Endometrial microvascular endothelial cells (primary cell): ENCODE data around the gene CCDC24. TPM values are rescaled to one million over a fixed set of nuclear protein-coding genes. Genes with fewer than 3 reads are reported as not detected.

Source experiments
- in situ Hi-C: cut with HindIII; loops from 2 replicates; pipeline ENCODE4 v1.10.0; 2017; ENCODE audit warnings: low sequenced_read_pairs, low pct_unique_long_range_greater_than_20kb; ENCODE audit errors: inconsistent ontology term
- total RNA-seq: library from RNA; depleted of rRNA; stranded (reverse); fragments of >200 nt; gene quantifications from one replicate; pipeline ENCODE4 v1.2.3, GENCODE V29; 2015; ENCODE audit errors: inconsistent ontology term

CCDC24 gene
- total RNA-seq, 1 donor from 2014 or later = 1.3 TPM

DNA sequence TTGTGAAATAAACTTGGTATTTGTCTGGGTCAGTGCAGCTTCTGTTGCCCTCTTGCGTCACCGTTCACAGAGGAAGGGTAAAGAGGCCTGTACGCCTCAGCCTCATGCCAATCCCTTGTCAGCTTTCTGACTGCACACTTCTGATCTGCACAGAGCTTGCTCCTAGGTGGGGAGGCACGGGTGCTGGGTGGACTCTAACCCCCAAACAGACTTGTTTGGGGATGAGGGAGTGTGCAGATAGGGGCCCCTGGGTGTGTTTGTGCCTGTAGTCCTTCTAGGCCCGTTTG, 13.2 kb upstream of the CCDC24 start:
- in situ Hi-C loops = no loop called here

DNA sequence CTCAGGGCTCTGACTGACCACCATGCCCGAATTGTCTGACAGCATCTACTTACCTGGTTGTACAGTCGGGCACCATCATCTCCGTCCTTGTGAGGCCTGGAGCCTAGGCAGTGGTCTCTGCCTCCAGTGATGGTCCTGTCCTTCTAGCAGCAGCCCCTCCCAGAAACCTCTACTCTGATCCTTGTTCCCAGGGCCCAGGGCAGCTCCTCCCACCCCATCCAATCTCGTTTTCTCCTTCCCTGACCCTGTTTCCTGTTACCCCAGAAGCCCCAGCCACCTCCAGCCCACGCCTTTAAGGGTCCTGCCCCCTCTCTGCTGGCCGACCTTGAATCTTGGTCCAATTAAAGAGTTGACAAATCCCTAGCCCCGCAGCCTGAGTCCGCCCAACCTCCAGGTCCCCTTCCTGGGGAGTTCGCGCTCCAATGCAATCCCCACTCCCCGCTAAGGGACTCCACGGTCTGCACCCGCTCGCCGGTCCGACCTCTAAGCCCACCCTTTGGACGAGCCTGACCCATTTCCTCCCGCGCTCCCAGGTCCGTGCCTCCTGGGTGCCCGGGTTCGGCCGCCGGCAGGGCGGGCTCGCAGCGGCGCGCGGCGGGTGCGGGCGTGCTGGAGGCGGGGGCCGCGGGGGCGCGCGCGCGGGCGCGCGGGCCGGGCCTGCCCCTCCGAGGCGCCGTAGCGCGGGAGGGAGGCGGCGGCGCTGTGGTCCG, 12.7 kb upstream of the CCDC24 start, which contains the start of gene B4GALT2:
Gene B4GALT2, plus strand, starts transcription at position 660 of the 710 bp plus-strand sequence. CDS start 1,951 bp downstream, outside the sequence.
- in situ Hi-C loops = no loop called here

DNA sequence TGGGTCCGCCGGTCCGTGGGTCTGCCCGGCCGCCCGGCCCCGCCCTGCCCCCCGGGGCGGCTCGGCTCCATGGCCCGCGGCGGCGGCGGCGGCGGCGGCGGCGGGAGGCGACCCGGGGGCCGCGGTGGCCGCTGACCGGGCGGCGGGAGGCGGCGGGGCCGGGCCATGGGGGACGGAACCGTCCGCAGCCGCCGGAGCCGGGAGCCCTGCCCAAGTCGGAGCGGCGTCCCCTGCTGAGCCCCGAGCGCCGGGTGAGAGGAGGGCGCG, 12.2 kb upstream of the CCDC24 start:
- in situ Hi-C loops = no loop called here

DNA sequence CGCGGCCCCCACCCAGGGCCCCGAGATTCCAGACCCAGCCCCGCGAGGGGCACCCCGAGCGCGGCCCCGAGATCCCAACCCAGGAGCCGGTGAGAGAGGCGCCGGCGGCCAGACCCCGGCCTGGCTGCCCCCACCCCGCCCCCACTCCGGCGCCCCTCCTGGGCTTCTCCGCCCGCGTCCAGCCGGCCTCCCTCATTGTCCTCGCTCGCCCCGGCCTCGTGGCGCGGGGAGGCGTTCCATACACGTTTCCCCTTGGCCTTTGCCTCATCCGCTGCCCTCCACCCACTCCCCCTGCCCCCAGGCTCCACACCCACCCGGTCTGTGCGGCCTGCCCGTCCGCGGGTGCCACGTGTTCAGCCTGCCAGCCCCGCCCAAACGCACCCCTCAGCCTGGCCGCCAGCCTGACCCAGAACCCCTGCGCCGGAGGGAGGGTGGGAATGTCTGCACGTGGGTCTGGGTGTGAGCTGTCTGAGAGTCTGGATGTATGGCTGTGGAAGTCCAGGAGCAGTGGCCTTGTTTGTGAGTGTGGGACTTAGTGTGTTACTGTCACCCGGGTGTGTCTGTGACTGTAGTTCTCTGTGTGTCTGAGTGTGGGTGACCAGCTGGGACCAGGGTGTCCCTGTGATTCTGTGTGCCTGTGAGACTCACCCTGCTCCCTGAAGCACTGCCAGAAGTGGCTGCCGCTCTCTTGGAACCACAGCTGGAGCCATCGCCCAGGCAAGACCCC, 11.7 kb upstream of the CCDC24 start:
- in situ Hi-C loops = no loop called here

DNA sequence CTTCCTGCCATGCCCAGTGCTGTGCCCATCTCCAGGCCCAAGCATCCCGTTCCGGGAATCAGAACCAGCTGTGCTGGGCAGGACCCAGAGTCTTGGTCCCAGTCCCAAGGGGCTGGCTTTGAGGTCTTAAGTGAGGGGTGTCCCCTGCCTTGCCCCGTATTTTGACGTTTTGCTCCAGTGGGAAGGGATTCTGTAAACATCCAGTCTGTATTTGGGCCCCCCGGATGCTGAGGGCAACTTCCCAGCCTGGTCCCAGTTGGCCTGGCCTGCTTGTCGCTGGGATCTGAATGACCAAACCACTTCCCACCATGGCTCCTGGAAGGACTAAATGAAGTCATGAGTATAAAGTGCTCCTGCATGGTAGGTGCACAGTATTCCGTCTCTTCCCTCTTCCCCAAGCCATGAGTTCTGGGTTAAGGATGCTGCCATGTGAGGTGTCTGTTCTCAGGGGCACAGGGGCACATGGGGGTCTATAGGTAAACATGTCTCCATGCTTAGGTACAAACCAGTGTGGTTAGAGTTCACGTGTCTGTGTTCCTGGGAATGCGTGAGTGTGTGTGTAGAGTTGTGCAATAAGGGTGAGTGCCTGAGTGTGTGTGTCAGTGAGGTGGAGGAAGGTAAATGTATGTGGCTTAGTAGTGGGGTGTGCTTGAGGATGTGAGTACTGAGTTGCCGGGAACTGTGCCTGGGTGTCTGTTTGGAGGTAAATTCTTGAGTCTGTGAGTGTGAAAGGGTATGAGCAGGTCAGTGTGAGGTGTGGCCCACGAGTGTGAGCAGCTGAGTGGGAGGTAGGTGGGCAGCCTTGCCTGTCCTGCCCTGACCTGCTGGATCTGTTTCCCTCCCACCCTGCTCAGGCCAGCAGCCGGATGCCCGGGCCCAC, 10.9 kb upstream of the CCDC24 start:
- in situ Hi-C loops = no loop called here

DNA sequence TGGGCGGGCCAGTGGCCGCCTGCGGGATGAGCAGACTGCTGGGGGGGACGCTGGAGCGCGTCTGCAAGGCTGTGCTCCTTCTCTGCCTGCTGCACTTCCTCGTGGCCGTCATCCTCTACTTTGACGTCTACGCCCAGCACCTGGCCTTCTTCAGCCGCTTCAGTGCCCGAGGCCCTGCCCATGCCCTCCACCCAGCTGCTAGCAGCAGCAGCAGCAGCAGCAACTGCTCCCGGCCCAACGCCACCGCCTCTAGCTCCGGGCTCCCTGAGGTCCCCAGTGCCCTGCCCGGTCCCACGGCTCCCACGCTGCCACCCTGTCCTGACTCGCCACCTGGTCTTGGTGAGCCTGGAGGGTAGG, 10.3 kb upstream of the CCDC24 start:
- in situ Hi-C loops = no loop called here

DNA sequence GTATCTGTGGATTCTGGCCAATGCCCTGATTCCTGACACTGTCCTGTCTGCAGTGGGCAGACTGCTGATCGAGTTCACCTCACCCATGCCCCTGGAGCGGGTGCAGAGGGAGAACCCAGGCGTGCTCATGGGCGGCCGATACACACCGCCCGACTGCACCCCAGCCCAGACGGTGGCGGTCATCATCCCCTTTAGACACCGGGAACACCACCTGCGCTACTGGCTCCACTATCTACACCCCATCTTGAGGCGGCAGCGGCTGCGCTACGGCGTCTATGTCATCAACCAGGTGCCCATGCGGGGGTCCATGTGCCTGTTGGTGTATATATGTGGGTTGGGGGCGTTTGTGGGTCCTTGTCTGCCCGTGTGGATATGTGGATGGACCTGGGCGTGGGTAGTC, 9.8 kb upstream of the CCDC24 start:
- in situ Hi-C loops = no loop called here

DNA sequence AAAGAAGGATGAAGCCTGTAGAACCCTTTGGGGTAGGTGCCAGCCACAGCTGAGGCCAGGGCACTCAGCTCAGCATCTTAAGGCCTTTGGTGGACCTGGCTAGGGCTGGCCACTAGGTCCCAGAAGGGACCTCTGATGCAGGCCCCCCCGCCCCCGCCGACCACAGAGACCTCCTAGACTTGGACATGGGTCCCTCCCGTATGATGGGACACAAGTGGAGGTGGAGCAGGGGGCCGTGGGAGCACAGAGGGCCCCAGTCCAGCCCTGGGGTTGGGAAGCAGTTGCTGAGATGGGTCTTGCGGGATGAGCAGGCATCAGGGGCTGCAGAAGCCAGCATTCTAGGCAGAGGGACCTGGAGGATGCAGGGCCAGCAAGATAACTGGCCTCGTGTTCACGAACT, 9.2 kb upstream of the CCDC24 start:
- in situ Hi-C loops = no loop called here

DNA sequence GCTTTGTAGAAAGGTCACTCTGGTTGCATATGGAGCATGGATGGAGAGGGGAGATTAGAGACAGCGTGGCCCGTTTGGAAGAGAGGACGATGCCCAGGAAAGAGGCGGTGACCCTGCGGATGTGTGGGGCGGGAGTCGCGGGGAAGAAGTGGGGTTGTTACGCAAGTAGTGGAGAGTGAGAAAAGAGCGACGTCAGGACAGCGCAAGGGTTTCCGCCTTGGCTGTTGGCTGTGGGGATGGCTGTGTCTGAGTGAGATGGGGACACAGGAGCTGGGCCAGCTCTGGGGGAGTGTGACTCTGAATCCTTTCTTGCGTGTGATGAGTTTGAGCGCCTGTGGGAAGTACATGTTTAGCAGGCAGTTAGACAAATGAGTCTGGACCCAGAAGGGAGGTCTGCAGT, 8.6 kb upstream of the CCDC24 start:
- in situ Hi-C loops = no loop called here

DNA sequence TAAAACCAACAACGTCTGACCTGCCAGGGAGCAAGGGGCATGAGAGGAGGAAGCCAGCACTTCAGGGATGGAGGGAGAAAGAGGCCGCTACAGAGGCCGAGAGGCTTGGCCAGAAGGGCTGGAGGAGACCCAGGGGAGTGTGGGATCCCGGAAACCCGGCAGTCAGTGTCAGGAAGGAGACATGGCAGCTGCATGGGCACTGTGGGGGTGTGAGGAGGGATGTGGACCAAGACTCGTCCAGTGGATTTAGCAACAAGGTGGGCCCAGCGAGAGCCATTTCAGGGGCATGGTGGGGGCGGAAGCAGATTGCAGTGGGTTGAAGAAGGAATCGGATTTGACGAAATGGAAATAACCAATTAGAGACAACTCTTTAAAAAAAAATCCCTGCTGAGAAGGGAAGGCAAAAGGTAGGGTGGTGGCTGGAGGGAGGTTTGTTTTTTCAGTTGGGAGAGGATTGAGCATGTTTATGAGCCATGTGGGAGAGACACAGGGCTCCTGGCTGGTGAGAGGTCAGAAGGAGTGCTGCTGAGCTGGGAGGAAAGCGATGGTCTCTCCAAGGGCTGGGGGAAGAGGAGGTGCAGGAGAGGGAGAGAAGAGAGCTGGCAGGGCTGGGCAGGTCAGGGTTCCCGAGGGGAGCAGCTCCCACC, 8.0 kb upstream of the CCDC24 start:
- in situ Hi-C loops = no loop called here

DNA sequence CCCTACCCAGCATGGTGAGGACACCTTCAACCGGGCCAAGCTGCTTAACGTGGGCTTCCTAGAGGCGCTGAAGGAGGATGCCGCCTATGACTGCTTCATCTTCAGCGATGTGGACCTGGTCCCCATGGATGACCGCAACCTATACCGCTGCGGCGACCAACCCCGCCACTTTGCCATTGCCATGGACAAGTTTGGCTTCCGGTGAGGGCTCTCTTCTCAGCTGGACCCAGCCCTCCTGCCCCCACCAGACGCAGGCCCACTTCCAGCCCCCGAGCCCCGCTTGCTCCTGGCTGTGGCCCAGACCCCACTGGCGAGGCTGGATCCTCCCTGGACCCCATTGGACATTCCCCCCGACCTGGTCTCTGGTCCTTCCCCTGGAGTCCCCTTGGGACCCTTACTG, 6.5 kb upstream of the CCDC24 start:
- in situ Hi-C loops = no loop called here

DNA sequence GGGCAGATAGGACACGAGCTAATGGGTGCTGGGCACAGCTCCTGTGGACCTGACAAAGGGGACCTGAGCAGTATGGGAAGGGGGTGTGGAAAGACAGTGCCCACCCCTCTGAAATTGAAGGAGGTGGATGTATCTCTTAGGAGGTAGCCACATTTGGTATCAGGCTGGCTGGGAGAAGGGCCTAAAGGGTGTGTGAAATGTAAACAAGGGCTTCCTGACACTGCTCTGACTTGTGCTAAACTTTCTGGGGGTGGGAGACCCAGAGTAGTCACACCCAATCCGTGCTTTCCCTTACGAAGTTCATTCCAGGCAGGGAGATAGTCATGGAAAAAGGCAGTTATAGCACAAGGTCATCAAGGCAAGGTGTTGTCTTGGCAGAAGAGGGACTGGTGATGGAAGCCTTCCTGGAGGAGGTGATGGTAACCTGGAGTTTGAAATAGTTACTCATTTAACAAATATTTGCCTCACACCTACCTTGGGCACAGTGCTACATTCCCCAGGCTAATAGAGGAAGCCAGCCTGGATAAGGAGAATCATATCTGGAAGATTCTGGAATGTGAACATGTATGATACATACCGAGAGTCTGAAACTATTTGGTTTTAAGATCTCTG, 5.3 kb upstream of the CCDC24 start:
- in situ Hi-C loops = no loop called here

DNA sequence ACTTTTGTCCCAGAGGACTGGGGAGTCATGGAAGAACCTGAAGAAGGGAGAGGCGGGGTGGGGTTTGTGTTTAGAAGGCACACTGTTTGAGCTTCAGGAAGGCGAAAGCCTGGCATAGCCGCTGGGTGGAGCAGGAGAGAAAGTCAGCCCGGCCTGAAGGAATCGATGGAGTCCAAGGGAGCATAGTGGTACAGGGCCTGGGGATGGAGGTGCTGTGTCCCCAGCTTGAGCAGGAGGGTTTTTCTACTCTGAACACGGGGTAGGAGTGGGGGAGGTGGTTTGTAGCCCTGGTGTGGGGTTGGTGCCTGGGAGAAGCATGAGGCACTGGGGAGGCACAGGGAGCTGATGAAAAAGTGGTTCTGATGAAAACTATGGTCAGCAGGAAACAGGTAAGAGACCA, 4.7 kb upstream of the CCDC24 start:
- in situ Hi-C loops = no loop called here

DNA sequence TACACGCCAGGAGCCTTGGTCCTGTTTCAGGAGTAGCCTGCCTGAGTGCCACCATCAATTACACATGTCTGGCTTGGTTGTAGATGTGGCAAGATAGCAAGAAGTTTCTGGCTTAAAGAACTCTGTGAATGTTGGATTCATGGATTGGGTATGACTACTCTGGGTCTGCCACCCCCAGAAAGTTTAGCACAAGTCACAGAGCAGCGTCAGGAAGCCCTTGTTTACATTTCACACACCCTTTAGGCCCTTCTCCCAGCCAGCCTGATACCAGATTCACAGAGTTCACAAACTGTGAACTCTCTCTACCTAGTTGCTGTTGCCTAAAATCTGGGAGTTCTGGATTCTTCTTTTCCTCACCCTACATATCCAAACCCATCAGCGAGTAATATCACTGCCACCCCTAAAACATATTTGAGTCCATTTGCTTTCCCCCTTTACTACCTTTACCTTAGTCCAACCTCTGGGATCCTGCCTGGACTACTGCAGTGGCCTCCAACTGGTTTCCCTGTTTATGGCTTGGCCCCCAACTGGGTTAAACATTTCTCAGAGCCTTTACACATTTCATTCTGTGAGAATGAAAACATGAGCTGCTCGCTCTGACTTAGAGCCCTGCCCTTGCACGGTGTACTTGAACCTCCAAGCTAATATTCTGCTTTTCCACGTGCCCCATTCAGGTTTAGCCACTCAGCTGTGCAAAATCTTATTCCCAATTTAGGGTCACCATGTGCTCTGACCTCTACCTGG, 4.1 kb upstream of the CCDC24 start:
- in situ Hi-C loops = no loop called here

DNA sequence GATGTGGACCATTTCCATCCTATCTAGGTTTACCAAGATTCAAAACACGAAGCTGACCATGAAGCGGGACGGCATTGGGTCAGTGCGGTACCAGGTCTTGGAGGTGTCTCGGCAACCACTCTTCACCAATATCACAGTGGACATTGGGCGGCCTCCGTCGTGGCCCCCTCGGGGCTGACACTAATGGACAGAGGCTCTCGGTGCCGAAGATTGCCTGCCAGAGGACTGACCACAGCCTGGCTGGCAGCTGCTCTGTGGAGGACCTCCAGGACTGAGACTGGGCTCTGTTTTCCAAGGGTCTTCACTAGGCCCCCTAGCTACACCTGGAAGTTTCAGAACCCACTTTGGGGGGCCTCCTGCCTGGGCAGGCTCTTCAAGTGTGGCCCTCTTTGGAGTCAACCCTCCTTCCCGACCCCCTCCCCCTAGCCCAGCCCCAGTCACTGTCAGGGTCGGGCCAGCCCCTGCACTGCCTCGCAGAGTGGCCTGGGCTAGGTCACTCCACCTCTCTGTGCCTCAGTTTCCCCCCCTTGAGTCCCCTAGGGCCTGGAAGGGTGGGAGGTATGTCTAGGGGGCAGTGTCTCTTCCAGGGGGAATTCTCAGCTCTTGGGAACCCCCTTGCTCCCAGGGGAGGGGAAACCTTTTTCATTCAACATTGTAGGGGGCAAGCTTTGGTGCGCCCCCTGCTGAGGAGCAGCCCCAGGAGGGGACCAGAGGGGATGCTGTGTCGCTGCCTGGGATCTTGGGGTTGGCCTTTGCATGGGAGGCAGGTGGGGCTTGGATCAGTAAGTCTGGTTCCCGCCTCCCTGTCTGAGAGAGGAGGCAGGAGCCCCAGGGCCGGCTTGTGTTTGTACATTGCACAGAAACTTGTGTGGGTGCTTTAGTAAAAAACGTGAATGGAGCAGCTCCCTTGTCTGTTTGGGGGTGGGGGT, 864 bp upstream of the CCDC24 start:
- in situ Hi-C loops = no loop called here

DNA sequence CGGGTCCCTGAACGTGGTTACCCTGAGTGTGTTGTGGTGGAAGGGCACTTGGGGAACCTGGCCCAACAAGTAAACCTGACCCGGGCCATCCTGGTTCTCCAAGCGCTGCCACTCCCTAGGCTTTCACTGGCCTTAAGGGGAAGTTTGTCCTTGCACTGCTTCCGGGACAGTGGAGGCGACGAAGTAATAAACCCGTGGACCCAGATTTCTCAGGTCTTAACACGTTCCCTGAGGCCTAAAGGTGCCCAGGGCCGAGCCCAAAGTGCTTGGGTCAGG, 261 bp upstream of the CCDC24 start:
- in situ Hi-C loops = no loop called here

DNA sequence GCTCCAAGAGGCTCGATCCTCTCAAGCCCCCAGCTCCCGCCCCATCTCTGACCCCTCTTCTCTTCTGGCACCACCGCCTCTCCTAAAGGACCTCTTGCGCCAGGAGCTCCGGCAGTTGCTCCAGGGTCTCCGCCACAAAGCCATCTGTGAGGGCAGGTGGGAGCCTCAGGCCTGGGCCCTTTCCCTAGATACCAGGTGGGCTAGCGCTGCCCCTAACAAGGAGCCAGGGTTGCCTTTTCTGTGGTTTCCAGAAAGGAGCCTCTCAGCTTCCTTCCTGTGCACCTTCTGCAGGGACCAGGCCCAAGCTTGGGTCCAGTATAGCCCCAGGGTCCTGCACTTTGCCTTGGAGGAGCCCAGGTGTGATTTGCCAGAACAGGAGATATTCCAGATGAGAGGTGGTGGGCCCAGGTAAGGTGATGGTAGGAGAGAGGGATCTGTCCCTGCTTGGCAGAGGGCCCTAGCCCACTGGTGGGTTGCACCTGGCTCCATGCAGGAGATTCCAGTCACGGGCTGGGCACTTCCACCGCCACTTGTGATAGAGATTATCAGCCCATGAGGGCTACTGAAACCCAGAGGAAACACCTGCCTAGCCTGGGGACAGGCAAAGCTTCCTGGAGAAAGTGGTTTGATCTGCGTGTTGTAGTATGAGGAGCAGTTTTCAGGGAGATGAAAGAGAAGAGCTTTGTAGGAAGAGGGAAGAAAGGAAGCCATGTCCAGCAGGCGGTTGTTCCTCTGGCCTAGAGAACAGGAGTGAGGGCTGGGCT, 1.0 kb downstream of the CCDC24 start:
- in situ Hi-C loops = no loop called here
